Astrocyte (in vitro differentiated cells and primary cell): Measurements from ENCODE around the gene CCL25.

Experiments used
- CTCF ChIP-seq: IDR thresholded peaks from 2 replicates; pipeline ENCODE4 v1.5.1; 2011; ENCODE audit warnings: low read depth, mild to moderate bottlenecking, inconsistent platforms, low read length, moderate library complexity; ENCODE audit not compliant: insufficient read depth
- EZH2 ChIP-seq: IDR thresholded peaks from 2 replicates; pipeline ENCODE4 v1.6.1; 2012; ENCODE audit warnings: mild to moderate bottlenecking, low read length, inconsistent platforms; ENCODE audit not compliant: insufficient read depth

DNA sequence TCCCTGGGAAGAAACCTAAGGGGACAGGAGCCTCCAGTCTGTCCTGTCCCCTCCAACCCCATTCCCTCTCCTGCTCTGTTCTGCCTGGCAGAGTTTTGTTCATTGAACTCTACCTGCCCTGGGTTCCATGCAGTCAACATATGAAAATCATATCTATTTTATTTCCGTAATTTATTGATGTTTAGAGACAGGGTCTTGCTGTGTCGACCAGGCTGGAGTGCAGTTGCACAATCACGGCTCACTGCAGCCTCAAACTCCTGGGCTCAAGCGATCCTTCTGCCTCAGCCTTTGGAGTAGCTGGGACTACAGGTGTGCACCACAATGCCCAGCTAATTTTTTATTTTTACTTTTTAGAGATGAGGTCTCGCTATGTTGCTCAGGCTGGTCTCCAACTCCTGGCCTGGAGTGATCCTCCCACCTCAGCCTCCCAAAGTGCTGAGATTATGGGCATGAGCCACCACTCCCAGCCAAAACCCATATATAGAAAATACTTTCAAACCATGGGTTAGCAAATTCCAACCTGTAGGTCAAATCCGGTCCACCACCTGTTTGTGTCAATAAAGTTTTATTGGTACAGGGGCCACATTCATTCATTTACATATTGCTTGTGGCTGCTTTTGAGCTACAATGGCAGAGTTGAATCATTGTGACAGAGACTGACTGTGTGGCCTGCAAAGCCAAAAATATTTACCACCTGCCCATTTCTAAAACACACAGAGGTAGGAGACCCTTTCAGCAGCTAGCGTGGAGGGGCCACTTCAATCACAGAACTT lies 57.5 kb downstream of the CCL25 start:
- TF ChIP-seq CTCF (no peak), EZH2 (no peak)
